HG03521 (cell line): ENCODE measurements around the gene TAF15.
A peak's percentile ranks its signal among the peaks of the same experiment; 100 is the strongest.

Experiments used
- ATAC-seq: cut with Tn5 transposase; IDR thresholded peaks from one replicate; pipeline ENCODE4 v1.9.1; 2021; ENCODE audit warnings: mild to moderate bottlenecking, moderate library complexity; ENCODE audit not compliant: unreplicated experiment

Gene TAF15

DNA sequence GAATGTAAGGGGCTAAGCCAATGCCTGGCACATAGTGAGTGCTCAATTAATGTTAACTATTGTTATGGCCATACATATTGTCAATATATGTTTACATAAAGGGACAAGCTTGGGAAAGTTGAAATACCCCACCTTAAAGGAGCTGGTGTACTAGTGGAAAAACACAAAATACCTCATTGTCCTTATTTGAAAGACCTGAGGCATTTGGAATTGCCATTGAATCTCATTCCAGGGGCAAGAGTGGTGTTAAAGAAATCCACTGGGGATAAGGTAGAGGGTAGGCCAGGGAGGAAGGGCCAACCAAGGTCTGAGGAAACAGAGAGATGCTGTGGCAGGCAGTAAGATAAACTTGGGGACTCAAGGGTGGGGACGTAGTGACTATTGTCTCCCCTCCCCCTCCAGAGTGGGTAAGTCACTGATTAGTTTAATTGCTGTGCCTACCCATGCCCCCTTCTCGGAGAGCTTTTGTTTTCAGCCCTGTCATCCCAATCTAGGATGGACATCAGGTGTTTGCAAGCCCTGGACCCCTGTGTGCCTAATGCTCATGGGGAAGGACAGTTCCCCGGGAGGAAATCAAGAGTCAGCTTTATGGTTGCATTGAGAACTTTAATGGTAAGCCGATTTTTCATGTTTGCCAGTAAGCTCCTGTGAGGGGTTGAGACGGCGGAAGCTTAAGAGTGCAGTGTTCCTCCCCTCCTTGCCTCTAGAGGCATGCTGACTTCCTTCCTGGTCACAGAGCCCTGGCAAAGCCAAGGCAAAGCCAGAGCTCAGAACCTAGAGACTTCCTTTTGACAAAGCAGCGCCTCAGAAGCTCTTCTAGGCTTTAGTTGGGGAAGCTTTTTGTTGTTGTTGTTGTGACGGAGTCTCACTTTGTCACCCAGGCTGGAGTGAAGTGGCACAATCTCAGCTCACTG lies 61.9 kb downstream of the TAF15 start:
- ATAC-seq = no peak

DNA sequence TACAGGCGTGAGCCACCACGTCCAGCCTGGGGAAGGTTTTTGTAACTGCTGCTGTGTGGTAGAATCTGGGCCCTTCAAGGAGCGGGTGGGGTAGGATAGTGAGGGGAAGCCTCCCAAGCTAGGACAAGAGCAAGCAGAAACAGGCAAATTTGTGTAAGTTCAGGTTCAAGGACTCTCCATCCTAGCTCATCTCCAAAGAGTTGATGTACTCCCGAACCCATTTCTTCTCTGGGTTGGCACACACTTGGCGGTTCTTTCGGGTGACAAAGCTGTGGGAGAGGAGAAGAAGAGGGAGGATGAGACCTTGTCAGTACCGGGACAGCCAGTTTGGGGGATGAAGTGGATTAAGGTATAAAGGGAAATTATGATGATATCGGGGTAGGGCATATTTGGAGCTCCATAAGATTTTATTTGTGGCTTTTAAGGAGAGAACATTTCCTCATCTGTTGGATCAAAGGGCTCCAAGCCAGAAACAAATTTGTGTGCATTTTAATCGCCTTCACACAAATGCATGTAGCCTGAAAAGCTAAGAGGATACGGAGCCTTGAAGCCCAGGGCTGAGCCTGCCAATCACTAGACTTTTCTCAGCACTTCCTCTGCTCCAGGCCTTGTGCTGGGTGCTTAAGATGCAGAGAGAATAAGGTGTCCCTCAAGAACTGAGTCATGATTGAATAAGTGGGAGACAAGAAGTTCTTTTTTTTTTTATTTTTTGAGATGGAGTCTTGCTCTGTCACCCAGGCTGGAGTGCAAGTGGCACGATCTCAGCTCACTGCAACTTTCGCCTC lies 63.1 kb downstream of the TAF15 start:
- no peak for ATAC-seq

DNA sequence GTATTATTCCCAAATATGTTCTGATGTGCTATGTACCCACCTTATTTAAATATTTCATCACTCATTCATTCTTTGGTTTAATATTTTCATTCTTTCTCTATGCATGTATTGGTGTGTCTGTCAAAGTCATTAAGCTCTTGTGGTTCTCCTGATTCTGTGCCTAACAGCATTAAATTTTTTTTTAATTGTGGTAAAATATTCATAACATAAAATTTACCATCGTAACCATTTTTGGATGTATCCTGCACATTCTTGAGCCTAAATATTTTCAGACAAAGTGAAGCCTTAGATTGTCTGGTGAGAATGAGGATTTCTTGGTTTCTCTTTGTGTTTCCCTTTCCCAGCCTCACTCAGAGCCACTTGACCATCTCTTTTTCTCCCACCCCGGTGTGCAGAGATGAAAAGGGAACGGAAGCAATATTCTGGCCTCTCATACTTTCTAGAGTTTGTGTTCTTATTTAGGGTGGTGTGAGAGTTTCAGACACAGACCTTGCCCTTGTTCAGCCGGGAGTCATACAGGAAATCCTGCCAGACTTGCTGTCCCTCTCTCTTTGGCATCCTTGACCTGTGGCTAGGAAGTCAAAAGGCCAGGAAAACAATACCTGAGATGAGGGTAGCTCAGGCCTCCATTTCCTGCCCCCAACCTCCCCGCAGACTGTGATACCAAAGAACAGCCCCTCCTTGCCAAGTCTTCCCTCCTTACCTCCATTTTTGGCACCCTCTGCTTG lies 66.0 kb downstream of the TAF15 start:
- ATAC-seq = no peak

DNA sequence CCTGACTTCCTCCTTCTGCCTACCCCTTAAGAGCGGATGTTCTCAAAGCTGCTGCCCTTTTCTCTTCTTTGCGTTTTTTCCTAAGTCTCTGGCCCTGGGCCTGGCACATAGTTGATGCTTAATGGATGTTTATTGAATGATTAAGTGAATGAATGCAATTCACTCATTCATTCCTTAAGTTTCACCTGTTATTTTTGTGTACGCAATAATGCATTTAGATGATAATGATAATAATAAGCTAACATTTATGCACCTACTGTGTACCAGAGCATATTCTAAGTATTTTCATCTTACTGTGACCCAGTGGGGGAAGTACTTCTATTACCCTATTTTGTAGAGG lies 66.5 kb downstream of the TAF15 start:
- no peak for ATAC-seq

DNA sequence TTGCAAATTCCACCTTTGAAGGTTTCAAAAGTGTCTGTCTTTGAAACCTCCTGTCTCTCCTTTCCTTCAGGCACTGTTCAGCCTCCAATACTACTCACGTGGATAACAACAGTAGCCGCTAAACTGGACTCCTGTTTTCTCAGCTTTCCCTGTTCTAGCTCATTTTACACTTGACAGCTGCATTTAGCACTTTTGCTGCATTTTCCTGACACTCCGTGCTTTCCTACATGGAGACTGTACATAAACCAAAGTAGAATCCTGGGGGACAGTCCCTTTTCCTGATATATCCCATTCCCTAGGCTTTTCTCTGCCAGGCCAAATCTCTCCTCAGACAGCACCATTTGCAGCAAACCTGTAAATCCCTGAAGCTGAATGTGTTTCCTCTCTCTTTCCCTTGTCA lies 67.2 kb downstream of the TAF15 start:
- ATAC-seq = no peak

DNA sequence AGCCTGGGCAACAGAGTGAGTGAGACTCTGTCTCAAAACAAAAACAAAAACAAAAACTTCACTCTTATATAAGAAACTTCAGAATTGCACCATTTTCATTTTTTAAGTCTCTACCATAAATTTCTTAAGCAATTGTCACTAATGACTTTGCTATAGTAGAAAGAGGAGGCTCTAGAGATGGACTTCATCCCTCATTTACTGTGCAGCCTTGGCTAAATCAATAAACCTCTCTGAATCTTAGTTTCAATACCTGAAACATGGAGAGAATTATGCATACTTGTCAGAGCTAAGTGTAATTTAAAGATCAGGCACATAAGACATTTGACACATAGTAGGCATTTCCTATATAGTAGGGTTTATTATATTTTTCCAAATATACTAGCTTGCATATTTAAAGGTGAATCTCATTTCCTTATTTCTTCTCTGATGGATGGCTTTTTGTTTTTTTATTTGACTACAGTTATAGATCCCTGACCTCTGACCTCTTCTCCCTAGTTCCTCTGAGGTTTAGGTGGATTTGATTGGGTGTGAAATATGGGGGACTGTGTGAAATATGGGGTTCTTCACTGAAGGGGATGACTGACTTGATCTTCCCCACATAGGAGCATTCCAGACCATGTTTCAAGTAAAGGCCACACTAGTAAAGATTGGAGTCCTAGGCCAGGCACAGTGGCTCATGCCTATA lies 68.2 kb downstream of the TAF15 start:
- ATAC-seq = no peak

DNA sequence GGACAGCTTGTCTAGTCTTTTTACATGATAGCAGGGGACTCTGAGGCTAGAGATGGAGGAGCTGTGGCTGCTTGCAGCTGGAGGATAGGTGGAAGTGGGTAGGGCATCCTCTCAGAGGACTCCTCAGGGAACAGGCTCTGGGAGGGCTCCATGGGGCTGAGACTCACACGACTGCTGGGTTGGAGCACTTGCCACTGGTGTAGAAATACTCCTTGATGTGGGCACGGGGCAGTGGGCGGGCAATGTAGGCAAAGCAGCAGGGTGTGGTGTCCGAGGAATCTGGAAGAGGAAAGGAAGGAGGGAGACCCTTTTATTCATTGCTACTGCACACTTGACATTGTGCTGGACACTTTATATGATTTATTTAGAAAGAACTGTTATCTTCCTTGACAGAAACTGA lies 69.1 kb downstream of the TAF15 start:
- ATAC-seq = no peak

DNA sequence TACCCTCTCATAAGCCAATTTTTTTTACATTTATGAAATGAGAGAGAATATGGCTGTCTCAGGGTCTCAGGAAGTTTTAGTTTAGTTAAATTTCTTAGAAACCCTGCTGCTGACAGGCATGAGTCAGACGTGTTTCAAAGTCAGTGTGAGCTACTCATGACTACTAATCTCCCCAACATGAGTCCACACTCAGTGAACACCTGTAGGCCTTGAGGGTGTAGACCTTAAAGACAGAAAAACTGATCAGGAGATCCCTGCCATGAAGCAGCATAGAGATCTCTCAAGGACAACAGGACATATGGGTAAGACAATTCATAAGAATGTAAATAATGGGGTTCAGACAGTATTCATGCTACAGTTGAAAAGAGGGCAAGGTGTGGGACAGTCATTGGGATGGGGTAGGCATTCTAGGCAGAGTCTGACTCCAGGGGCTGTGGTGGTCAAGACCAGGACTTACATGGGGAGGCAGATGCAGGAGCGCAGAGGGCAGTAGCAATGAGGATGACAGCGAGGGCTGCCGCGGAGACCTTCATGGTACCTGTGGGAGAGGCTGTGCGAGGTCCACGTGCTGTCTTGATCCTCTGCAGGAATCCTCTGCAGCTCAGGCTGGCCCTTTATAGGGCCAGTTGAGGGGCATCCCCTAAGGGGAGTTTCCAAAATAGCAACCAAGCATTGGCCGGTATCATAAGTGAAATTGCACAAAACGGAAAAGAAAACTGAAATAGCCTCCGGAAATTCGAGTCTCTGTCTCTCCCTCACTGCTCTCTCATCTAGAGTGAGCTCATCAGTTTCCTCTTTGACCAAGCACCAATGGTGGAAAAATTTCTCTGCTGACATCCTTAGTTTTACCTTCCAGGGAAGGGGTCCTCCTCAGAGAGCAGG lies 70.7 kb downstream of the TAF15 start, which contains the start of gene CCL5:
TSS of gene CCL5 (minus strand) at position 588 of the 882 bp plus-strand sequence.
- ATAC-seq = peak; percentile 82

DNA sequence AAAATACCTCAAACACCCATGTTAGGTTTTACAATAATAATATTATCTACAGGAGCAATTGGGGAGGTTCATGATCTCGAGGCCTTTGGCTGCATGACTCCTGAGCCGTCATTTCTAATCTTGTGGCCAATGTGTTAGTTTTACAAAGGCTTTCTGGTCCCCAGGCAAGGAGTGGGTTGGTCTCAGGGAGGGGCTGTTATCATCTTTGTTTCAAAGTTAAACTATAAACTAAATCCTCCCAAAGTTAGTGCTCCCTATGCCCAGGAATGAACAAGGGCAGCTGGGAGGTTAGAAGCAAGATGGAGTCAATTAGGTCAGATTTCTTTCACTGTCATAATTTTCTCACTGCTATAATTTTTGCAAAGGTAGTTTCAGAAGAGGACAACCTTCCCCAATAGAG lies 80.0 kb downstream of the TAF15 start:
- no peak for ATAC-seq

DNA sequence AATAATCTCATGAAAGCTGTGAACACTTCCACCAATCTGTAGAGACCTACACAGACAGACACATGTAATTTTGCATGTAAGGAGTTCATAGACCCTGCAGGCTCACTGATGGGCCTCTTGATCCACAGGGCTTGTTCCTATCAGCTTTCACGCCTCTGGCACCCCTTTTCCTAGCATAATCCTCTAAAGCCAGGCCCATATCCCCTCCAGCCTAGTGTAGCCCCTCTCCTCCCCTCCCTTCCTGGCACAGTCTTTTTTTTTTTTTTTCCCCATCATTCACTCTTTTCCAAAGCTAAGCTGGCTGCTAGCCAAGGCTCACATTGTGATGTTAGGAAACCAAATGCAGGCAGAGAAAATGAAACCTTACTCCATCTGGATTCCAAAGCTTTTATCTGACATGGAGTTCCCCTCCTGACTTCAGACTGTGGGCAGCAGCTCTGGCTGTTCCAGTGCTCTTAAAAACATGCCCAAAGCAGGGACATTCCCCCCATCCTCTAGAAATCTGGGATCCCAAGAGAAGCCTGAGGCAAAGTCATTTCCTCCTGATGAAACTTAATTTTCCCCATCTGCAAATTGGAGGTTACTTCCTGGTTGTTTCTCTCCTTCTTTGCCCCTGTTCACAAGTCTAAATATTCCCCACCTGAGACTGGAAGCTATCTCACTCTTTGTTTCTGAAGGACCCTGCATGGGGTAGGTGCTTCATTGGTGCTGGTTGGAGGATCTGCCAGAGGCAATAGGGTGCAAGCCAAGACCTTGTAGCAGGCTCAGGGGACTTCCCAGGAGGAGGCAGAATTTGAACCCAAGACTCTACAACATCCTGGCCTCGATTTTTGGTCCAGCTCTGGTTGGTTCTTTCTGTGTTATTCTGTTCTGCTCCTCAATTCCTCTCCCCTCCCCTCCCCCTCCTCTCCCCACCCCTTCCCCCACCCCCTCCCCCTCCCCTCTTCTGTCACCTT lies 80.8 kb downstream of the TAF15 start:
- ATAC-seq = no peak

DNA sequence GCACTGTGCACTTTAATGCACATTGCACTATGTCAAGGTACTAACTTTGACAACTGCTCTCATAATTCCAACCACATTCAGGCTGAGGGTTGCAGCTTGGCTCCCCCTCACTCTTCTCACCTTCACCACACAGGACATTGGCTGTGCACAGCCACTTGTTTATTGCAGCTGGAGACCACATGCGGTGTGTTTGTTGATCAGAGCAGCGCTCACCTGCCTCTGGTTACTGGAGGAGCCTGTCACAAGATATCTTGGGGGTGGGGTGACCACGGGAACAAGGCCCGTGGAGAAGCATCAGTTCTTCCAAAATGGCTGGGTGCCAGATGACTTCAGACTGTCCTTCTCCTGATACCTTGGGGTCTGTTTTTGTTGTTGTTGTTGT lies 81.5 kb downstream of the TAF15 start:
- ATAC-seq = peak; percentile 77

DNA sequence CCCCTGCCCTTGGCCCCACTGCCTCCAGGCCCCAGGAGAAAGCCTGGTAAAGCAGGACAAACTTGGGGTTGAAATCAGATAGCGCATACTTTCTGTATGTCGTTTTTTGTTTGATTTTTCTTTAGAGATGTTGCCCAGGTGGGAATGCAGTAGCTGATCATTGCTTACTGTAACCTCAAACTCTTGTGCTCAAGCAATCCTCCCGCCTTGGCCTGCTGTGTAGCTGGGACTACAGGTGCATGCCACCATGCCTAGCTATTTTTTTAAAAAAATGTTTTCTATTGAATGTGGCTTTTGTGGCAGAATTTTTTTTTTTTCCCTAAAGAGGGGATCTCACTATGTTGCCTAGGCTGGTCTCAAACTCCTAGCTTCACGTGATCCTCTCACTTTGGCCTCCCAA lies 82.0 kb downstream of the TAF15 start:
- no peak for ATAC-seq

DNA sequence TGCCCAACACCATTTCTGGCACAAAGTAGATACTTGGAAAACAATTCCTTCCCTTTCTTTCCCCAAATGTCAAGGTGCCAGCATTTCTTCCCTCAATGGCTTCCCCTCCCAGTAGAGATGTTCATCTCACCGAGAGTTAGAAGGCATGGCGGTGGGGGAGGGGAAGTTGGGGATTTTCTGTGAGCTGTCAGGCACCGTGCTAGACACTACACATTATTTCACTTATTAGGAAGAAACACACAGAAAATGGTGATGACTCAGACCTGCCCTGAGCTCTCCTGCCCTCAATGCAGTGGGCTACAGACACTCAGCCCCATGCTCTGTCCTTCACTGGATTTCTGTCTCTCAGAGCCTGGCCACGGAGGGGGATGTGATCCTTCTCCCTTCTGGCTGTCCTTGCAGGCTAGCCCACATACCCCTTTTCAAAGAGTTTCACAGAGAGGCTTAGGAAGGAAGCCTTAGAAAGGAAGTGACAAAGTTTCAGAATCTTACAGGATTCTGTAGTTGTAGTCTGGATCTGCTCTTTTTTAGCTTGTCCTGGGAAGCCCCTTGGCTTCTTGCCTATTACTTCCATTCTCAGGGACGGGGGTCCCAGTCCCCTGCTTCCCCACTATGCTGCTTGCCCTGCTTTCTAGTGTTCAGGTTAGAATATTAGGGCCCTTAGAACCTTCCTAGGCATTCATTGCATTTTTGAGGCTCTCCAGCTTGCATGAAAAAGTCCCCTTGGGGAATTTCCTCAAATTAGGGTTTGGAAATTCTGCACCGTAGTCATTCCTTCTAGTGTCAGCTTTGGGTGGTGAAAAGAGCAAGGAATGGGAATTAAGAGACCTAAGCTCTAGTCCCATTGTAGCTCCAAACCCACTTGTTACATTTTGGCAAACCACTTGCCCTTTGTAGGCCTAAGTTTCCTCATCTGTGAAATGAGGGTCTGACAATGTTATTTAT lies 83.1 kb downstream of the TAF15 start:
- no peak for ATAC-seq

DNA sequence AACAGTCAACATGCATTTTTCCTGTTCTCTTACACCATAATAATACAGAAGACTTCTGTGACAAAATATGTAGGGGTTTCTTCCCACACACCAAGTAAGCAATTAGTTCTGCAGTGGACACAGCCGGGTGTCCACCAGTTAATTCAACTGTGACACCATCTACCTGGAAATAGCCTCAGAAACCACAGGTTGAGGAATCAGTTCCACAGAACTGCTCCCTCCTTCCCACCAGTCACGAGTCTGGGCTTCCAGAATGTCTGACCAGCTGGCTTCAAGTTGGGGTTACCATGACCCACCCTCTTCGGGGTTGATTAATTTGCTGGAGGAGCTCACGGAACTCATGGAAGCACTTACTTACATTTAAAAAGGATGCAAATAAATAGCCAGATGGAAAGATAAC lies 84.5 kb downstream of the TAF15 start:
- ATAC-seq = no peak

DNA sequence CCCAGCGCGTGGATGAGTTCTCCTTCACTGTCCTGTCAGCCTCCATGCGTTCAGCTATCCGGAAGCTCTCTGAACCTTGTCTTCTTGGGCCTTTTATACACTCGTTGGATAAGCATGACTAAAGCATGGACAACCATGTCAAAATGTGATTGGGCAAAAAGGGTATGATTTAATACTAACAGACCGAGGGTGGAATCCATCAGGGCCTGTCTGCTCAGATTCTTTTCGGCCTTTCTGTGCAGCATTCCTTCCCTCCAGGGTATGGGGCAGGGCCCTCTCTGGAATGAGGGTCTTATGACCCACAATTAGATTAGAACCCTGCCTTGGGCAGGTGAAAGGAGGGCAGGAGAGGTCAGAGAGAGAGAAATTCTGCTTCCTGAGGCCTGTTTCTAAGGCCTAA lies 84.9 kb downstream of the TAF15 start:
- ATAC-seq = no peak

DNA sequence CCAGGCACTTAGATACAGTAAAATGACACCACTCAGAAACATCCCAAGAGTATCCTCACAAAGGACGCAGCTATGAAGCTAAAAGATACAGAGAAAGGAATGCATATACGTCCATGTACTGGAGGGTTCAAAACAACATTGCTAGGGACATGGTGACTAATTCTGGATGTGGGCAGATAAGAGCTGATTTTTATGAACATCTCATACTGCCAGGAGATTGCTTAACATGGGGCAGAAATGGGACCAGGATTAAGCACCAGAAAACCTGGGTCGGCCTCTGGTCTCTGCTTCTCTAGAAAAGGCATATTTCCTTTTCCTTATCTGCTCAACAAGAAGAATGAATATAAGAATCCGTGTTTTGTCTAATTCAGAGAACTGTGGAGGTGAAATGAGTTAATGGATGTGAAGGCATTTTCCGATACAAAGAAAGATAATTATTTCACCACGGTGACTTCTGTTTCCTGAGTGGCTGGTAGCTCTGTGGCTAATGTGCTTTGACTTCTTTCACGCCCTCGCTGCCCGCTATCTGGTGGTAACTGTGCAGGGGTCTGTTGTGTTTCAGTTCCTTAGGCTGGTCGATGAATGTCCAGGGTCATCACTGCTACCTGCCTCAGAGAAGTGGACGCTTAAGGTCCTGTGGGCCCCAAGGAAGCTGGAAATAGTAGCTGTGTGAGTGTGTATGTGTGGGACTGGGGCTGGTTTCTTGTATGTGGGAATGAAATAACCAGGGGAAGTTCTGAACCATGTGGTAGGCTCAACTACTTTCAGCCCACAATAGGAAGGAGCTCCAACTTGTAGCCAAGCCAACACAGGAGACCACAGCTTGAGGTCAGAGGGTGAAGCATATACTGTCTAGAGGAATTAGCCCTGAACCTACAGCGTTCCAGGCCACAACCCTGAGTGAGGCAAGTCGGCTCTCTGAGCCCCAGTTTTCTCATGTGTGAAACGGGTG lies 86.6 kb downstream of the TAF15 start:
- peak; percentile 58 for ATAC-seq
